IPS-18a (cell line): ENCODE measurements around the gene SLC39A3.
"Not testable (repeated sequence)": the region's sequence is repeated elsewhere in the genome, so short reads cannot be mapped to it uniquely, and the experiment has no call there.

ENCODE experiments used
- H3K27ac ChIP-seq: one replicate; pipeline ENCODE4 v1.5.1; 2013; ENCODE audit warnings: low read length
- H3K27me3 ChIP-seq: one replicate; pipeline ENCODE4 v1.6.1; 2013; ENCODE audit warnings: mild to moderate bottlenecking, low read length; ENCODE audit not compliant: control insufficient read depth, insufficient read depth
- H3K36me3 ChIP-seq: one replicate; pipeline ENCODE4 v1.6.1; 2013; ENCODE audit warnings: low read depth, low read length; ENCODE audit not compliant: control insufficient read depth
- H3K4me1 ChIP-seq: one replicate; pipeline ENCODE4 v1.6.1; 2013; ENCODE audit warnings: low read depth, low read length; ENCODE audit not compliant: control insufficient read depth
- H3K4me3 ChIP-seq: one replicate; pipeline ENCODE4 v1.5.1; 2013; ENCODE audit warnings: low read length
- H3K9ac ChIP-seq: one replicate; pipeline ENCODE4 v1.6.1; 2013; ENCODE audit warnings: mild to moderate bottlenecking, low read length, moderate library complexity
- H3K9me3 ChIP-seq: one replicate; pipeline ENCODE4 v1.6.1; 2013; ENCODE audit warnings: low read depth, low read length; ENCODE audit not compliant: control insufficient read depth

The SLC39A3 gene

DNA sequence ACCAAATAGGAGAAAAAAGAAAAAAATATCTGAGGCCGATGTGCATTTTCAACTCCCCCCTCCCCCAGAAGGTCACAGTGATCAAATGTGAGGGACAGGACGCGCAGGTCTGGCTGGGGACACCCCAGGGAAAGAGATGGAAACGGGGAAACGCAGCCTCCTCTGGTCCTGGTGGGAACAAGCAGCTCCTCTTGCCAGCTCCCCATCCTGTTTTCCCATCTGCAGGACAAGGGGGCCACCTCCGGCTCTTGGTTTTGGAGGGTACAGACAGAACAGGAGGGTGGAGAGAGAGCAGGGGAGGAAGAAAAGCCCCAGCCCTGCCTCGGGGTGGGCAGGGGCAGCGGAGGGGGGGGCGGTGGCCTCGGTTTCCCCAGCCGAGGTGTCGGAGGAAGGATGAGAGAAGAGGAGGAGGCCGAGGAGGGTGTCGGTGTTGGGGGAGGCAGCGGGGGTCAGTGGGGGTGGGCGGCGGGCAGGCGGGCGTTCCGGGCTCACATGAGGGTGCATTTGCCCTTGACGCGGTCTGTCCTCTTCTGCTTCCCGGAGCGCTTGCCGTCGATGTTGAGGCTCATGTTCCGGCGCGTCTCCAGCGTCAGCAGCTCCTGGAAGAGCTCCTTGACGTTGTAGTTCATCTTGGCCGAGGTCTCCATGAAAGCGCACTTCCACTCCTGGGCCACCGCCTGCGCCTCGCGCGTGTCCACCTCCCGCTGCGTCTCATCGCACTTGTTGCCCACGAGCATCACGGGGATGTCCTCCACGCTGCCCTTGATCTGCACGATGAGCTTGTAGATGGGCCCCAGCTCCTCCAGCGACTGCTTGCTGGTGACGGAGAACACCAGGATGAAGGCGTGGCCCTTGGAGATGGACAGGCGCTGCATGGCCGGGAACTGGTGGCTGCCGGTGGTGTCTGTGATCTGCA lies 22.8 kb downstream of the SLC39A3 start:
- Histone ChIP-seq H3K4me1 (peaks cover 6% of the 10 kb centered on the region), H3K36me3 (no peaks in the 10 kb centered on the region), H3K4me3 (no peak overlapping the region), H3K27ac (no peak overlapping the region), H3K9ac (no peak overlapping the region), H3K9me3 (no peaks in the 10 kb centered on the region), H3K27me3 (peaks cover 4% of the 10 kb centered on the region)

DNA sequence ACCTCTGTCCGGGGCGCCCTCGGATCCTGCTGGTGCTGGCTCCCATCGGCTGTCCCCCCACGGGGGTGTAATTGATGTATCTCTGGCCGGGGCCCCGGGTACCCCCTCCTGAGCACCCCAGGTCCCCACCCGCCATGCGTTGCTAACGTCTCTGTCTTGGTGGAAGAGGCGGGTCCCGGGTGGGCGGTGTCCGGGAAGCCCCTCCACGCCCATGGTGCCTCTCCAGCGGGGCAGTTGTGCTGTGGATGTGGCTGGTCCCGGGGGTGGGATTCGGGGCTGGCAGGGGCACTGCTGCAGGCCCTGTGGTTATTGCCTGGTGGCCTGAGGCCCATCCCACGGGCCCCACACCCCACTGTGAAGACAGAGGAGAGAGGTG lies 23.6 kb downstream of the SLC39A3 start:
- no peak overlapping the region for H3K4me3 ChIP-seq
- peaks cover 6% of the 10 kb centered on the region for H3K4me1 ChIP-seq
- H3K27me3 ChIP-seq, result no peaks in the 10 kb centered on the region
- no peak overlapping the region for H3K27ac ChIP-seq
- H3K36me3 ChIP-seq, result no peaks in the 10 kb centered on the region
- H3K9me3 ChIP-seq, result no peaks in the 10 kb centered on the region
- no peak overlapping the region for H3K9ac ChIP-seq

- peaks cover 6% of the 10 kb centered on the region for H3K4me1 ChIP-seq
- no peak overlapping the region for H3K9ac ChIP-seq
- no peak overlapping the region for H3K4me3 ChIP-seq
- no peak overlapping the region for H3K27ac ChIP-seq
- no peaks in the 10 kb centered on the region for H3K36me3 ChIP-seq
- H3K27me3 ChIP-seq, result no peaks in the 10 kb centered on the region
- H3K9me3 ChIP-seq, result no peaks in the 10 kb centered on the region
Observed at GRCh38 chr19:2715470-2716274, 24.1 kb downstream of the SLC39A3 start.

GRCh38 chr19:2714531-2715269 lies 25.1 kb downstream of the SLC39A3 start:
- Histone ChIP-seq H3K4me3 (no peak overlapping the region), H3K27ac (no peak overlapping the region), H3K9ac (no peak overlapping the region), H3K9me3 (no peaks in the 10 kb centered on the region), H3K4me1 (peaks cover 2% of the 10 kb centered on the region), H3K36me3 (no peaks in the 10 kb centered on the region), H3K27me3 (no peaks in the 10 kb centered on the region)

GRCh38 chr19:2714102-2714501 lies 25.7 kb downstream of the SLC39A3 start:
- H3K27me3 ChIP-seq, H3K4me3 ChIP-seq, H3K4me1 ChIP-seq, H3K36me3 ChIP-seq, H3K9ac ChIP-seq, H3K9me3 ChIP-seq, H3K27ac ChIP-seq: not testable (repeated sequence)

DNA sequence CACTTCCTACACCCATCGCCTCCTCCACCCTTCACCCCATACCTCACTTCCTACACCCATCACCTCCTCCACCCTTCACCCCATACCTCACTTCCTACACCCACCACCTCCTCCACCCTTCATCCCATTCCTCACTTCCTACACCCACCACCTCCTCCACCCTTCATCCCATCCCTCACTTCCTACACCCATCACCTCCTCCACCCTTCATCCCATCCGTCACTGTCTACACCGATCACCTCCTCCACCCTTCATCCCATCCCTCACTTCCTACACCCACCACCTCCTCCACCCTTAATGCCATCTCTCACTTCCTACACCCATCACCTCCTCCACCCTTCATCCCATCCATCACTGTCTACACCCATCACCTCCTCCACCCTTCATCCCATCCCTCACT lies 26.6 kb downstream of the SLC39A3 start:
- H3K4me3 ChIP-seq, H3K9me3 ChIP-seq, H3K36me3 ChIP-seq, H3K9ac ChIP-seq, H3K27me3 ChIP-seq, H3K4me1 ChIP-seq, H3K27ac ChIP-seq: not testable (repeated sequence)

- Histone ChIP-seq H3K27ac (no peak overlapping the region), H3K27me3 (no peaks in the 10 kb centered on the region), H3K36me3 (no peaks in the 10 kb centered on the region), H3K9me3 (no peaks in the 10 kb centered on the region), H3K9ac (no peak overlapping the region), H3K4me1 (no peaks in the 10 kb centered on the region), H3K4me3 (no peak overlapping the region)
Observed at GRCh38 chr19:2711875-2712205, 28.0 kb downstream of the SLC39A3 start.

DNA sequence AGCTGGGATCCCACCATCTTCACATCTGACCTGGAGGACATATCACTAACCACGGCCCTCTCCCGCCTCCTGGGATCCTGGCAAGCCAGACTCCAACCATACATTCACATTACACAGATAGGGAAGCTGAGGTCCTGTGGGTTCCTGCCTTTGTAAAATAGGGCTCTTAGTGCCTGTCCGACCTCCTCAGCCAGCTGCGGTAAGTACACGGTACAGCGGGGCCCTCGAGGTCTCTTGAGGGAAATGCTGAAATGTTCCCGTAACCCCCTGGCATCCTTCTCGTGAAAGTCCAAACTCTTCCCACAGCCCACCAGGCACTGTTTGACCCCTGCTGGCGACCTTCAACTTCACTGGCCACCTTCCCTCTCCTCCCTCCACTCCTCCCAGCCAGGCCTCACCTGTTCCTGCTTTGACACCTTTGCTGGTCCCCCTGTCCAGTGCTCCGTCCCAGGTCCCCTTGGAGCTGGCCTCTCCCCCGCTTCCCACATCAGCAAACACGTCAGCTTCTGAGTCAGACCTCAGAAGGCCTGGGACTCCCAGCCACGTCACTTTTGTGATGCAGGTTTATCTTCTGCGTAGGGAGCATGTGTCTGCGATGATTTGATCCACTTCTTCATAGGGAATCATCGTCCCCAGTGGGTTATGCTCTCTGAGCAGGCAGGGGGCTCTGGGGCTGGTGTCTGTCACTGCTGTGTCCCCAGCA lies 28.5 kb downstream of the SLC39A3 start:
- Histone ChIP-seq H3K4me1 (no peaks in the 10 kb centered on the region), H3K27ac (no peak overlapping the region), H3K9me3 (no peaks in the 10 kb centered on the region), H3K36me3 (no peaks in the 10 kb centered on the region), H3K27me3 (no peaks in the 10 kb centered on the region), H3K4me3 (no peak overlapping the region), H3K9ac (no peak overlapping the region)

- H3K4me1 ChIP-seq, result no peaks in the 10 kb centered on the region
- H3K27me3 ChIP-seq, result peaks cover 9% of the 10 kb centered on the region
- H3K9me3 ChIP-seq, result no peaks in the 10 kb centered on the region
- no peak overlapping the region for H3K4me3 ChIP-seq
- H3K27ac ChIP-seq, result no peak overlapping the region
- H3K9ac ChIP-seq, result no peak overlapping the region
- H3K36me3 ChIP-seq, result no peaks in the 10 kb centered on the region
Observed at GRCh38 chr19:2706251-2706650, 33.6 kb downstream of the SLC39A3 start.

DNA sequence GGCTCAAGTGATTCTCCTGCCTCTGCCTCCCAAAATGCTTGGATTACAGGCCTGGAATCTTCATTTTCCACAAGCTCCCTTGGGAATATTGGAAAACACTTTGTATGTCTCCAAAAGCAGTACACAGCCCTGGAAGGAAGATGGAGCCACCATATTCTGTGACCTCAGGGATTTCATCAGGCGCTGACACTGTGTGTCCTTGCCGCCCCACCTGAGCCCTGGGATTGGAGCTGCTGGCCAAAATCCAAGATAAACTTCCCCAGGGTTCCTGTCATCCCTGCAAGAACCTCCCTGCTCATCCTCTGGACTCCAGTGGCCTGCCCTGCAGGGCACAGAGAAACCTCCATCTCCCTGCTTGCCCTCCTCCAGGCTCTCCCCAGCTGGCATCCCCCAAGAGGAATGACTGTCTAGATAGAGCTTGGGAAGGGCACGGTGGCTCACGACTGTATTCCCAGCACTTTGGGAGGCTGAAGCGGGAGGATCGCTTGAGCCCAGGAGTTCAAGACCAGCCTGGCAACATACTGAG lies 36.1 kb downstream of the SLC39A3 start:
- H3K27me3 ChIP-seq, result peaks cover 21% of the 10 kb centered on the region
- H3K9me3 ChIP-seq, result no peaks in the 10 kb centered on the region
- peaks cover 9% of the 10 kb centered on the region for H3K4me1 ChIP-seq

GRCh38 chr19:2703077-2703437 lies 36.8 kb downstream of the SLC39A3 start:
- H3K27me3 ChIP-seq, result peaks cover 21% of the 10 kb centered on the region
- no peak overlapping the region for H3K9ac ChIP-seq
- no peak overlapping the region for H3K27ac ChIP-seq
- H3K36me3 ChIP-seq, result no peaks in the 10 kb centered on the region
- peaks cover 9% of the 10 kb centered on the region for H3K4me1 ChIP-seq
- H3K9me3 ChIP-seq, result no peaks in the 10 kb centered on the region
- no peak overlapping the region for H3K4me3 ChIP-seq

More for the DNA sequence above, 36.1 kb downstream of the SLC39A3 start:
- no peak overlapping the region for H3K27ac ChIP-seq
- H3K9ac ChIP-seq, result no peak overlapping the region
- no peak overlapping the region for H3K4me3 ChIP-seq
- H3K36me3 ChIP-seq, result no peaks in the 10 kb centered on the region
